Breast epithelium (tissue), 3 donors: ENCODE data around the gene SLC4A2.

Source experiments
- POLR2A ChIP-seq: fragments of 450-650 bp; IDR thresholded peaks from one replicate; pipeline ENCODE4 v1.6.1; 2016; ENCODE audit warnings: antibody characterized with exemption, mild to moderate bottlenecking, moderate library complexity
- TF ChIP-seq, protein P1 (sequence below), 3 donors: fragments of 450-650 bp; IDR thresholded peaks; one replicate each; pipeline ENCODE4 v1.5.1; 2016 to 2017; ENCODE audit warnings: antibody characterized with exemption in 3 of 3, mild to moderate bottlenecking in 3 of 3, moderate library complexity in 3 of 3

DNA sequence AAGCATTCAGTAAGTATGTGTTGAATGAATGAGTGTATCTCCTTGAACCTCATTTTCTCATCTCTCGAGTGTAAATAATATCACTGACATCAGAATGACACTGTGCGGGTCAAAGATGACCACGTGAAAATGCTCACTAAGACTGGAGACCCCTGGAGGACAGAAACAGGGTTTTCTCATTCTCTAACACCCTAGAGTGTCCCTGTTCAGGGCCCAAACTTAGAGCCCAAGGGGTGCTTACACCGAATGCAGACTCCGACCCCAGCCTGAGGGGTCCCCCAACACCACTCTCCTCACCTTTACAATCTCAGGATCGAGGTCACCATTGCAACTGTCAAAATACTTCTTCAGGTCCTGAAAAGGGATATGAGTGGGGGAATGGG, 3.1 kb upstream of the SLC4A2 start:
- no peak for TF ChIP-seq POLR2A
- TF ChIP-seq, protein P1, sequence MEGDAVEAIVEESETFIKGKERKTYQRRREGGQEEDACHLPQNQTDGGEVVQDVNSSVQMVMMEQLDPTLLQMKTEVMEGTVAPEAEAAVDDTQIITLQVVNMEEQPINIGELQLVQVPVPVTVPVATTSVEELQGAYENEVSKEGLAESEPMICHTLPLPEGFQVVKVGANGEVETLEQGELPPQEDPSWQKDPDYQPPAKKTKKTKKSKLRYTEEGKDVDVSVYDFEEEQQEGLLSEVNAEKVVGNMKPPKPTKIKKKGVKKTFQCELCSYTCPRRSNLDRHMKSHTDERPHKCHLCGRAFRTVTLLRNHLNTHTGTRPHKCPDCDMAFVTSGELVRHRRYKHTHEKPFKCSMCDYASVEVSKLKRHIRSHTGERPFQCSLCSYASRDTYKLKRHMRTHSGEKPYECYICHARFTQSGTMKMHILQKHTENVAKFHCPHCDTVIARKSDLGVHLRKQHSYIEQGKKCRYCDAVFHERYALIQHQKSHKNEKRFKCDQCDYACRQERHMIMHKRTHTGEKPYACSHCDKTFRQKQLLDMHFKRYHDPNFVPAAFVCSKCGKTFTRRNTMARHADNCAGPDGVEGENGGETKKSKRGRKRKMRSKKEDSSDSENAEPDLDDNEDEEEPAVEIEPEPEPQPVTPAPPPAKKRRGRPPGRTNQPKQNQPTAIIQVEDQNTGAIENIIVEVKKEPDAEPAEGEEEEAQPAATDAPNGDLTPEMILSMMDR (IDR thresholded peaks at IDR 0.05) = no peak
